ENCODE results near the gene SLC9A9. TPM values are rescaled to one million over a fixed set of nuclear protein-coding genes. Genes with fewer than 3 reads are reported as not detected.

Gene SLC9A9
- total RNA-seq: 4.7 and 8.8 TPM in 2 replicates

GRCh38 chr3:143847787-143848631, at the start of gene SLC9A9:
TSS of gene SLC9A9 (minus strand) at chr3:143848468. CDS start at chr3:143848322, 146 bp downstream.

Other genes starting within 250 kb of the SLC9A9 start
- gene DIPK2A, start 123.4 kb upstream of the SLC9A9 start, total RNA-seq: 26.8 and 38.5 TPM in 2 replicates

Measured in placental pericyte (primary cell).